ENCODE measurements around the gene NTRK1. TPM values are rescaled to one million over a fixed set of nuclear protein-coding genes. Genes with fewer than 3 reads are reported as not detected.

The NTRK1 gene
- total RNA-seq, 1 experiment from 2014 or later = not detected

GRCh38 chr1:156885880-156886355 is 25.3 kb downstream of the NTRK1 start:
- no peak overlapping the region for H3K27ac ChIP-seq
- no peaks in the 10 kb centered on the region for H3F3A ChIP-seq (ENCODE audit: insufficient read depth, low read depth)
- no peak for DNase-seq
- TF ChIP-seq CTCF (conservative IDR thresholded peaks at IDR 0.05) (no peak), EZH2 (IDR thresholded peaks at IDR 0.05; ENCODE audit: low read depth) (no peak)
- POLR2A ChIA-PET (ENCODE audit: unreplicated experiment) = interaction anchor here (0.6 kb wide), 1 partner anchor 182 kb away, joined by 6 read pairs; no protein-coding TSS in a partner anchor
- no TSS peak for BruUV-seq (replicated peaks)
- H3K4me3 ChIP-seq = no peak overlapping the region
- H2AFZ ChIP-seq = no peak overlapping the region
- no peaks in the 10 kb centered on the region for H3K9me2 ChIP-seq (ENCODE audit: insufficient read depth)
- no peaks in the 10 kb centered on the region for H3K9me3 ChIP-seq (ENCODE audit: insufficient read depth, low read depth)
- H4K20me1 ChIP-seq (ENCODE audit: insufficient read depth) = no peaks in the 10 kb centered on the region
- H3K4me1 ChIP-seq (replicated peaks; ENCODE audit: insufficient read depth) = no peaks in the 10 kb centered on the region
- CTCF ChIA-PET = no interaction called here
- no peaks in the 10 kb centered on the region for H3K36me3 ChIP-seq (ENCODE audit: low read depth)
- no peak overlapping the region for H3K4me2 ChIP-seq
- H3K27me3 ChIP-seq (ENCODE audit: insufficient read depth, low read depth) = peaks cover 27% of the 10 kb centered on the region
- no peaks in the 10 kb centered on the region for H3K79me2 ChIP-seq (ENCODE audit: low read depth)
- intact Hi-C loops (cut with micrococcal nuclease; ENCODE audit: unreplicated experiment) = no loop called here

- Histone ChIP-seq H2AFZ (no peak overlapping the region), H3K27me3 (ENCODE audit: insufficient read depth, low read depth) (peaks cover 32% of the 10 kb centered on the region), H3K27ac (no peak overlapping the region), H3K79me2 (ENCODE audit: low read depth) (no peaks in the 10 kb centered on the region), H3K4me3 (no peak overlapping the region), H3F3A (ENCODE audit: insufficient read depth, low read depth) (peaks cover 5% of the 10 kb centered on the region; the same call in 1 of the 2 replicates), H4K20me1 (ENCODE audit: insufficient read depth) (no peaks in the 10 kb centered on the region), H3K4me1 (replicated peaks; ENCODE audit: insufficient read depth) (no peaks in the 10 kb centered on the region), H3K36me3 (ENCODE audit: low read depth) (no peaks in the 10 kb centered on the region), H3K4me2 (no peak overlapping the region), H3K9me2 (ENCODE audit: insufficient read depth) (no peaks in the 10 kb centered on the region), H3K9me3 (ENCODE audit: insufficient read depth, low read depth) (no peaks in the 10 kb centered on the region)
- no peak for DNase-seq
- CTCF ChIA-PET = interaction anchor here (0.5 to 0.6 kb wide), 3 partner anchors 81 to 201 kb away, joined by 3 to 16 read pairs (median 4); no protein-coding TSS in a partner anchor
- BruUV-seq (replicated peaks) = no TSS peak
- intact Hi-C loops (cut with micrococcal nuclease; ENCODE audit: unreplicated experiment) = no loop called here
- POLR2A ChIA-PET (ENCODE audit: unreplicated experiment) = interaction anchor here (0.6 kb wide), 1 partner anchor 332 kb away, joined by 4 read pairs; no protein-coding TSS in a partner anchor
- TF ChIP-seq EZH2 (IDR thresholded peaks at IDR 0.05; ENCODE audit: low read depth) = no peak
- TF ChIP-seq CTCF (conservative IDR thresholded peaks at IDR 0.05) = no peak
Measured at GRCh38 chr1:156886583-156887281, 26.1 kb downstream of the NTRK1 start.

GRCh38 chr1:156887317-156887716 is 26.7 kb downstream of the NTRK1 start:
- ChIA-PET CTCF (interaction anchor here (0.6 kb wide), 1 partner anchor 198 kb away, joined by 16 read pairs; no protein-coding TSS in a partner anchor), POLR2A (ENCODE audit: unreplicated experiment) (interaction anchor here (0.6 kb wide), 1 partner anchor 333 kb away, joined by 4 read pairs; no protein-coding TSS in a partner anchor)
- H3K9me2 ChIP-seq (ENCODE audit: insufficient read depth) = no peaks in the 10 kb centered on the region
- H3K36me3 ChIP-seq (ENCODE audit: low read depth) = no peaks in the 10 kb centered on the region
- no peaks in the 10 kb centered on the region for H3K4me1 ChIP-seq (replicated peaks; ENCODE audit: insufficient read depth)
- TF ChIP-seq EZH2 (IDR thresholded peaks at IDR 0.05; ENCODE audit: low read depth) (no peak), CTCF (conservative IDR thresholded peaks at IDR 0.05) (no peak)
- intact Hi-C loops (cut with micrococcal nuclease; ENCODE audit: unreplicated experiment) = no loop called here
- H2AFZ ChIP-seq = no peak overlapping the region
- H3K4me2 ChIP-seq = no peak overlapping the region
- H3K79me2 ChIP-seq (ENCODE audit: low read depth) = no peaks in the 10 kb centered on the region
- H3F3A ChIP-seq (ENCODE audit: insufficient read depth, low read depth) = peaks cover 5% of the 10 kb centered on the region; the same call in 1 of the 2 replicates
- H3K27ac ChIP-seq = no peak overlapping the region
- no TSS peak for BruUV-seq (replicated peaks)
- no peak overlapping the region for H3K4me3 ChIP-seq
- no peak for DNase-seq
- peaks cover 32% of the 10 kb centered on the region for H3K27me3 ChIP-seq (ENCODE audit: insufficient read depth, low read depth)
- H3K9me3 ChIP-seq (ENCODE audit: insufficient read depth, low read depth) = no peaks in the 10 kb centered on the region
- no peaks in the 10 kb centered on the region for H4K20me1 ChIP-seq (ENCODE audit: insufficient read depth)

Data from PC-9 (cell line).